Cortex of kidney (tissue), 1 donor: Measurements from ENCODE around the gene CAPSL.
"Not testable (repeated sequence)": the region's sequence is repeated elsewhere in the genome, so short reads cannot be mapped to it uniquely, and the experiment has no call there.

Source experiments
- DNase-seq: peaks from one replicate; lab custom pipeline; 2025; lab: John Stamatoyannopoulos, UW

Gene CAPSL

GRCh38 chr5:35904443-35905132 lies 33.8 kb downstream of the CAPSL start:
- DNase-seq: no peak

- no peak for DNase-seq
These were observed 34.7 kb downstream of the CAPSL start for GRCh38 chr5:35903631-35904203.

DNA sequence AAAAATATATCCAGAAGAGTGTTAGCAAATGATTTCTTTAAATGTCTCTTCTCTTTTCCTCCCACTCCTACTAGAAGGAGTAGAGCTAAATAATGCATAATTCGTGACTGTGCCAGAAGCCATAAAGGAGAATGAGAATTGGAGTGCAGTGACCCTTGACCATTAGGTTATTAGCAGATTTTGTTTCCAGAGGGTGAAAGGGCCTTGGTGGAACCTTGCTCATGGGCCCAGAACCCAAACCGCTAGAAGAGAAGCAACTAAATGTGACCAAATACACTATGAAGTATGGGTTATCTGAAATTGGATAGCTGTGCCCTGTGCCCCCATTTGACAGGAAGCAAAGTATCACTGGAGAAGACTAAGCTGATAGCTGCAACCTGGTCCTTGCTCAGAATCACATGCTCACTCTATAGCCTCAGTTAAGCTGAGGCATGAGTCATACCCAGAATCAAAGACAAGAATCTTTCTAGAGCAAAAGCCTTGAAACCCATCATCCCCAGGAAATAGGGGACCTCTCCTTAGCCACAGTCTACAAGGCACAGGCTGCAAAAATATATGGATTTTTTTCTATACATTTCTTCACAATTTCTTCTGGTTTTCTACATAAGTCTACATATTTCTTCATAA lies 36.3 kb downstream of the CAPSL start:
- no peak for DNase-seq

- no peak for DNase-seq
These were observed 37.3 kb downstream of the CAPSL start for GRCh38 chr5:35900972-35901695.

GRCh38 chr5:35899800-35900199 lies 38.6 kb downstream of the CAPSL start:
- DNase-seq: no peak

GRCh38 chr5:35898952-35899660 lies 39.3 kb downstream of the CAPSL start:
- no peak for DNase-seq

DNA sequence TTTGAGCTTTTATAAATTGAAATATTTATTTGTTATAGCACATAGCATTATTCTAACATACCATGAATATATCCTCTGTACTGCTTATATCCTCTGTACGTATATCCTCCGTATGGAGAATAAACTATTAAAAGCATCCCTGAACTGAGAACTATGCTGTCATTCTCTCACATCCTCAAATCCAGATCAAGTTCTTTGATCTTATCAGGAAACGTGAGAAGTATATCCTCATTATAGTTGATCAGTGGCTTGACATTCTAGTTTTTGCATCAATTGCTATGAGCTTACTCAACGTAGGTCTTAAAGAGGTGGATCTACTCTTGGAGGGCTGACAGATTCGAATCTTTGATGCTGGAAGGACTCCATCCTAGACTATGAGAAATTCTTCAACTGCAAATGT lies 44.3 kb downstream of the CAPSL start:
- DNase-seq: no peak

GRCh38 chr5:35892799-35893198 lies 45.6 kb downstream of the CAPSL start:
- not testable (repeated sequence) for DNase-seq

DNA sequence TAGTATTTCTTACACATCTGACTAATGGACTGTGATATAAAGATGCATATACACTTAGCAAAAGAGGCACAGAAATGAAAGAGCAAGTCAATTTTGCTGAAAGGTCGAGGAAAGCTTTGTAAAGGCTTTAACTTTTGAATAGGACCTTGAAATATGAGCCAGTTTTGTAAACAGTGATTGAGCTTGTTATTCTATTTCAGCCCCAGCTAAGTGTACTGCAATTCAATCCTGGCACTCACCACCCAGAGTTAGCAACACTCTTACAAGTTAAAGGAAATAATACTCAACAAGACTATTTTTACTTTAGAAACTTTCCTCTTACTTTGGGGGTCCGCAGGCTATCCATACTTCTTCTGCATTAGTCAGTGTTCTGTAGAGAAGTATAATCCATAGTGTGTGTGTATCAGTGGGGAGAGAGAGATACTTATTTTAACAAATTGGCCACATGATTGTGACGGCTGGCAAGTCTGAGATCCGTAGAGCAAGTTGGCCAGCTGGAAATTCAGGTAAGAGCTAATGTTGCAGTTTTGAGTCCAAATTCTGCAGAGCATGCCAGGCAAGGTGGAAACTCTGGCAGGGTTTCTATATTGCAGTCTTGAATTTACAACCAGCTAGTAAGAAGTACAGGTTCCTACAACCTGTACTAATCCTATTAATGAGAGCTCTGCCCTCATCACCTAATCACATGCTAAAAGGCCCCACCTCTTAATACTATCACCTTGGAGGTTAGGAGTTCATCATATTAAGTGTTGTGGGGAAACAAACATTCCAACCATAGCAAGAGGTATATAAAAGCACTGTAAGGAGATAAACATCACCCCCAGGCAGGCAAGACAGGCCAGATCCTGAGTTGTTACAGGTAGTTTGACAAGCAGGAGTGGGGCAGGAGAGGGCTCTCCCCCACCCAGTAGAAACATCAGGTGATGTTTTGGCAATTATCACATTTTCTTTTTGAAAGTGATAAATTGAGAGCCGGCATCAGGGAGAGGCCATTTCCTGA lies 48.1 kb downstream of the CAPSL start:
- no peak for DNase-seq

GRCh38 chr5:35887321-35888100 lies 50.9 kb downstream of the CAPSL start:
- no peak for DNase-seq

DNA sequence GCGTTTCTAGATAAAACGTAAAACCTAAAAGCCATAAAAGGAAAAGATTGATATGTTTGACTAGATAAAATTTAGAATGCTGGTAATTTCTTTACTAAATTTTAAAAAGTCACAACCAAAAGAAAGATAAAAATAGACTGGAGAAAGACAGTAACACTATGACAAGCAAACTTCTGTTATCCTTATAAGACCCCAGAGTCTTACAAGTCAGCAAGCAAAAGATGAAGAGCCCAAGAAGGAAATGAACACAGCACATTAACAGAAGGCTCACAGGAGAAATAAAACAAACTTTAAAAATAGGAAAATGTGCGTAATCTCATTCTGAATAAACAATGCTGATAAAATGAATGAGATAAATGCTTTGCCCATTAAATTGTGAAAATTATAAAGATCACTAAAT lies 52.0 kb downstream of the CAPSL start:
- DNase-seq: no peak

DNA sequence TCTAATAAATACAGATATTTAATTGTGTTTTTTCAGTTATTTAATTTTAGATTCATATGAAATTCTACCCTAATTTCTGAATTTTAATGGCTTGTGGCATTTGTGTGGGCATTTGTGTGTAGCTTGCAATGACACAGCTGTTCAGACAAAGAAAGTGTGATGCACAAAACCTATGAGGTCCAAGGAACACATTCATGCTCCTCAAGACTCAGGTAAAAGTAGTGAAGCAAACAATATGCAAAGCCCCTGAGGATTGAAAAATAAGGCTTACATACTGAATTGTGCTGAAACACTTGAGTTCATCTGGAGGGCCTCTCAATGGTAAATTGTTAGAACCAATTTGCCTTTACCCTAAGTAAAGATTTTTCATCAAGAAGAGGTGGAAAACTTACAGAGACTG lies 53.6 kb downstream of the CAPSL start:
- DNase-seq: no peak

- DNase-seq: no peak
These were observed 54.1 kb downstream of the CAPSL start for GRCh38 chr5:35884191-35884769.

DNA sequence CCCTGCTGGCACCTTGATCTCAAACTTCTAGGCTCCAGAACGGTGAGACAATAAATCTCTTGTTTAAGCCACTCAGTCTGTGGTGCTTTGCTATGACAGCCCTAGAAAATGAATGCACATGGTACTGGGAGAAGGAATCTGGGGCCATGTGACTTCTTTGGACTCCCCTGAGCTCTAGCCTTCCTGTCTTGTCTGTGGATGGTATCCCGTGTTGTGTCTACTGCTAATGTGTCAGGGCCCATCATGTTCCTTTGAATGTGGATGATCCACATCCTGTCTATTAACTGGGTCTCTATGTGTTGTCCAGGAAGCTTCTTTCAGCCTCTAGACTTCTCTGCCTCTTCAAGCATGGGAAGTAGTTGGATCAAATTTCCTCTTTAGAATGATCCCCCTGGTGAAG lies 56.7 kb downstream of the CAPSL start:
- DNase-seq: no peak

DNA sequence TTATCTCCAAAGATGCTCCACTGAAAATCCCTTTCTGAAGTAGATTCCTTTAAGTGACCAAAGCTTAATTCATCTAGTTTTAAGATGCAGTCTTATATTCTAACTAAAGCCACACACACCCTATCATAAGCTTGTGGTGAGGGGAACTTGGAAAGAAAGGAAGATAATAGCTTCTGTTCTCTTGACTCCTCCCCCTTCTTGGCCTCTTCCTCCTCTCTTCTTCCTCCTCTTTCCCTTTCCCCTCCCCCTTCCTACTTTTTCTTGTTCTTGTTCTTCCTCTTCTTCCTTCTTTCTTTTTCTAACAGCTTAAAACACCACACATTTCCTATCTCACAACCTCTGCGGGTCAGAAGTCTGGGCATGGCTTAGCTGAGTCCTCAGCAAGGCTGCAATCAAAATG lies 58.3 kb downstream of the CAPSL start:
- no peak for DNase-seq

- DNase-seq: no peak
These were observed 58.8 kb downstream of the CAPSL start for GRCh38 chr5:35879649-35880048.

GRCh38 chr5:35879096-35879495 lies 59.3 kb downstream of the CAPSL start:
- DNase-seq: no peak

GRCh38 chr5:35878079-35878478 lies 60.3 kb downstream of the CAPSL start:
- no peak for DNase-seq

DNA sequence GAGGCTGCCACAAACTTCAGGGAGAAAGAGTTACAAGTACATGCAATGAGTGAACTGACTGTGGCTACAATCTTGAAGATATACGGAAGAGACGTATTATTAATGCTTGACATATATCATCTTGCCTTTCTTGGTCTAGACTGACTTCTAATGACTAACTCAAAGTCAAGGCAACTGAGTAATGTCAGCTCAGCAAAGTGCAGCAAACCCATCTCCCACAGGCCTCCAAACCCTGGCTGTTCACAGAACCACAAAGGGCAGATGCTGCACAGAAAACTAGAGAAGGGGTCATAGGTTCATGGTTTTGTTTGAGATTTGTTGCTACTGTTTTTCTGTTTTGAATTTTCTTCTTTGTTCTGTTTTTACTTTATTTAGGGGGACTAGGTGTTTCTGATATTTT lies 60.8 kb downstream of the CAPSL start:
- no peak for DNase-seq

DNA sequence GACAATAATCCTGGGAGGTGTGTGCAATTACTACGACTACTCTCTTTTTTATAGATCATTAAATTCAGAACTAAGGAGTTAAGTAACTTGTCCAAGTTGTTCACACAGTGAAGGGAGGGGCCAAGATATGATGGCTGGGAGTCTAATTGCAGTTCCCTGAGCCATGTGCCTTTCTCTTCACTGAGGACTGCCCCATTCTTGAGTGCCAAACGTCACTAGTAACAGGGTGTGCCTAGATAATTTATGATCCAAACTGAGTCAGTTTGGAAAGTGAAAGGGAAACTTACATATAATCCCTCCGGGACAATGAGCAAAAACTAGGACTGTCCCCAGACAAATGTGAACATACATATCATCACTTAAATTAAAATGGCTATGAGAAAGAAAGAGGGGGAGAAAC lies 61.5 kb downstream of the CAPSL start:
- DNase-seq: no peak
